Posterior vena cava (tissue), 2 donors: ENCODE results near the gene TBC1D2B. TPM values are rescaled to one million over a fixed set of nuclear protein-coding genes. Genes with fewer than 3 reads are reported as not detected.
"Not testable (repeated sequence)": the region's sequence is repeated elsewhere in the genome, so short reads cannot be mapped to it uniquely, and the experiment has no call there.

Experiments used
- DNase-seq: peaks from one replicate; pipeline ENCODE4 v3.0.0-alpha.2; 2020; ENCODE audit warnings: low spot score
- intact Hi-C, 2 donors: fragments of 100-400 bp; cut with DNase I; formaldehyde crosslinking; loops; one replicate each; pipeline versions ENCODE4 v1.14.1 to v1.14.2; 2022 to 2023
- total RNA-seq, 2 donors: library from RNA; stranded (reverse); fragmentation: NEBNext Ultra II Directional; extraction: Animal tissue kit (Norgen Biotek cat#: 25700); gene quantifications; one replicate each; pipeline ENCODE4 v1.2.1, GENCODE V29; 2021
- donor health status: DM: yes; HTN: yes; CAD: no.
- donor health status: DM: yes; HTN: yes; CAD: no.

The TBC1D2B gene
- total RNA-seq, 2 donors from 2014 or later = 46.5 to 57.9 TPM

GRCh38 chr15:77998592-77998991 is 78.9 kb downstream of the TBC1D2B start:
- intact Hi-C loops = no loop called here
- peak; percentile 36 for DNase-seq

GRCh38 chr15:77997761-77998554 is 79.6 kb downstream of the TBC1D2B start:
- intact Hi-C loops = not testable (repeated sequence)
- peak; percentile 58 for DNase-seq

GRCh38 chr15:77997221-77997620 is 80.3 kb downstream of the TBC1D2B start:
- peak; percentile 19 for DNase-seq
- intact Hi-C loops = not testable (repeated sequence)

GRCh38 chr15:77996713-77997171 is 80.8 kb downstream of the TBC1D2B start:
- peak; percentile 82 for DNase-seq
- intact Hi-C loops = not testable (repeated sequence)

- intact Hi-C loops = not testable (repeated sequence)
- DNase-seq = peak; percentile 44
Observed at GRCh38 chr15:77996226-77996625, 81.3 kb downstream of the TBC1D2B start.

- peak; percentile 37 for DNase-seq
- intact Hi-C loops = not testable (repeated sequence)
Observed at GRCh38 chr15:77995537-77995918, 82.0 kb downstream of the TBC1D2B start.

- intact Hi-C loops = not testable (repeated sequence)
- peak; percentile 83 for DNase-seq
Observed at GRCh38 chr15:77994893-77995536, 82.5 kb downstream of the TBC1D2B start.

GRCh38 chr15:77993970-77994693 is 83.4 kb downstream of the TBC1D2B start:
- DNase-seq = peak; percentile 96

GRCh38 chr15:77993374-77993911 is 84.1 kb downstream of the TBC1D2B start:
- intact Hi-C loops = no loop called here
- peak; percentile 81 for DNase-seq

More at GRCh38 chr15:77993970-77994693, 83.4 kb downstream of the TBC1D2B start:
- intact Hi-C loops = not testable (repeated sequence)

- intact Hi-C loops = no loop called here
- DNase-seq = peak; percentile 73
Observed at GRCh38 chr15:77992356-77993222, 84.9 kb downstream of the TBC1D2B start.

GRCh38 chr15:77991658-77992201 is 85.8 kb downstream of the TBC1D2B start:
- intact Hi-C loops = not testable (repeated sequence)
- peak; percentile 91 for DNase-seq

GRCh38 chr15:77991029-77991406 is 86.5 kb downstream of the TBC1D2B start:
- DNase-seq = peak; percentile 61
- intact Hi-C loops = no loop called here

- peak; percentile 62 for DNase-seq
- intact Hi-C loops = no loop called here
Observed at GRCh38 chr15:77989296-77990143, 88.0 kb downstream of the TBC1D2B start.

GRCh38 chr15:77988347-77989295 is 88.9 kb downstream of the TBC1D2B start:
- intact Hi-C loops = no loop called here
- peak; percentile 80 for DNase-seq

GRCh38 chr15:77987765-77988136 is 89.8 kb downstream of the TBC1D2B start:
- DNase-seq = peak; percentile 54
- intact Hi-C loops = not testable (repeated sequence)

- DNase-seq = no peak
- intact Hi-C loops = no loop called here
Observed at GRCh38 chr15:77986891-77987764, 90.4 kb downstream of the TBC1D2B start.
